Lower leg skin (tissue), 3 donors: Measurements from ENCODE around the gene MTERF1.

Experiments used
- CTCF ChIP-seq, 3 donors: fragments of 450-650 bp; IDR thresholded peaks; one replicate each; pipeline ENCODE4 v1.5.1; 2016; ENCODE audit warnings: antibody characterized with exemption in 3 of 3, mild to moderate bottlenecking in 3 of 3, moderate library complexity in 2 of 3
- POLR2A ChIP-seq, 2 donors: fragments of 450-650 bp; IDR thresholded peaks; one replicate each; pipeline ENCODE4 v1.6.1; 2016 to 2017; ENCODE audit warnings: antibody characterized with exemption in 2 of 2, mild to moderate bottlenecking in 1 of 2, moderate library complexity in 1 of 2

GRCh38 chr7:91918356-91918755 is 37.9 kb upstream of the MTERF1 start:
- no peak for TF ChIP-seq CTCF (IDR thresholded peaks at IDR 0.05)
- TF ChIP-seq POLR2A (IDR thresholded peaks at IDR 0.05), result no peak
